Smooth muscle cell (in vitro differentiated cells): ENCODE results near the gene AKAP13. TPM values are rescaled to one million over a fixed set of nuclear protein-coding genes. Genes with fewer than 3 reads are reported as not detected.

ENCODE experiments used
- DNase-seq: peaks from one replicate; lab custom pipeline; 2025; ENCODE audit not compliant: unreplicated experiment; lab: John Stamatoyannopoulos, UW
- H2AFZ ChIP-seq: fragments of 200-600 bp; sonication (generic); 2 replicates; pipeline ENCODE4 v1.6.0; 2016; ENCODE audit warnings: antibody characterized with exemption, low read depth, mild to moderate bottlenecking
- H3F3A ChIP-seq: fragments of 200-600 bp; sonication (generic); 2 replicates; pipeline ENCODE4 v1.6.0; 2017; ENCODE audit warnings: antibody characterized with exemption, low read depth
- H3K27ac ChIP-seq: fragments of 200-600 bp; sonication (generic); 2 replicates; pipeline ENCODE4 v1.5.1; 2016; ENCODE audit warnings: low read depth, mild to moderate bottlenecking
- H3K27me3 ChIP-seq: fragments of 200-600 bp; sonication (generic); 2 replicates; pipeline ENCODE4 v1.6.1; 2016; ENCODE audit warnings: low read depth, mild to moderate bottlenecking
- H3K36me3 ChIP-seq: fragments of 200-600 bp; sonication (generic); 2 replicates; pipeline ENCODE4 v1.5.1; 2016; ENCODE audit warnings: low read depth
- H3K4me1 ChIP-seq: fragments of 200-600 bp; sonication (generic); 2 replicates; pipeline ENCODE4 v1.5.1; 2016; ENCODE audit warnings: low read depth
- H3K4me2 ChIP-seq: fragments of 200-600 bp; sonication (generic); 2 replicates; pipeline ENCODE4 v1.6.0; 2016; ENCODE audit warnings: mild to moderate bottlenecking
- H3K4me3 ChIP-seq: fragments of 200-600 bp; sonication (generic); 2 replicates; pipeline ENCODE4 v1.5.1; 2016; ENCODE audit warnings: mild to moderate bottlenecking
- H3K79me2 ChIP-seq: fragments of 200-600 bp; sonication (generic); 2 replicates; pipeline ENCODE4 v1.6.0; 2016; ENCODE audit warnings: low read depth, mild to moderate bottlenecking
- H3K9ac ChIP-seq: fragments of 200-600 bp; sonication (generic); 2 replicates; pipeline ENCODE4 v1.6.0; 2016; ENCODE audit warnings: low read depth
- H3K9me3 ChIP-seq: fragments of 200-600 bp; sonication (generic); replicated peaks from 2 replicates; pipeline ENCODE4 v1.5.1; 2016; ENCODE audit warnings: low read depth
- H4K20me1 ChIP-seq: fragments of 200-600 bp; sonication (generic); 2 replicates; pipeline ENCODE4 v1.6.0; 2016; ENCODE audit warnings: low read depth
- CTCF ChIP-seq: fragments of 200-600 bp; sonication (generic); IDR thresholded peaks from 2 replicates; pipeline ENCODE4 v1.5.1; 2017; ENCODE audit warnings: borderline replicate concordance, mild to moderate bottlenecking, antibody characterized with exemption; ENCODE audit not compliant: insufficient read depth, poor library complexity, severe bottlenecking
- WGBS: methylation state at CpG from one replicate; pipeline ENCODE4 v1.1.7; 2016; ENCODE audit warnings: low lambda C conversion rate; 5-methylcytosine and 5-hydroxymethylcytosine counted together
- polyA plus RNA-seq: library from polyadenylated mRNA; unstranded; fragments of >200 nt; fragmentation: Nextera tagmentation; extraction: Ambion mirVana; gene quantifications from 2 replicates; pipeline ENCODE4 v1.2.1, GENCODE V29; 2016
- total RNA-seq: library from RNA; depleted of rRNA; stranded (reverse); fragments of >200 nt; gene quantifications from 2 replicates; pipeline ENCODE4 v1.2.3, GENCODE V29; 2014

The AKAP13 gene
- total and polyA plus RNA-seq, 2 experiments from 2014 or later: 43.3 to 63.5 TPM

- H3K4me1 ChIP-seq: peaks cover 50% of the 10 kb centered on the region
- WGBS: 76% methylated on average over 8 of the region's 8 CpGs
These were observed 94.4 kb downstream of the AKAP13 start for GRCh38 chr15:85474700-85475316.

DNA sequence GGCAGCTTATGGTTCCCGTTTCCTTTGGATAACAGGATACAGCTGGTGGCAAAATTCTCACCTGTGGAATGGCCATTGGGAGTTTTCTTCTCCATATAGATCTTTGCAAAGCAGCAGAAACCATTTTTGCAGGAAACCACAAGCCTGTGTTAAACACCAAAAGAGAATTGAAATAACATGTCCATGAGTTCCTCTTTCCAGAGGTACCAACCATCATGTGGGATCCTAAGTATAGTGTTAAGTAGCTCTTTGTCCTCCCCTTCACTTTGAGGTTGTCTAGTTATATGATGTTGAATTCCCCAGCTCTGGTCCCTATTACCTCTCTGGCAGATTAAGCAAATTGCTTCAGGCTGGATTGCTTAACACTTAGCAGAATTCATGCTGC, 94.9 kb downstream of the AKAP13 start:
- Histone ChIP-seq H3K27ac (no peak overlapping the region), H3K9me3 (no peaks in the 10 kb centered on the region), H3K79me2 (peaks cover 98% of the 10 kb centered on the region), H3K9ac (no peak overlapping the region), H3F3A (peaks cover 19% of the 10 kb centered on the region), H3K36me3 (no peaks in the 10 kb centered on the region), H2AFZ (no peak overlapping the region), H4K20me1 (peaks cover 53% of the 10 kb centered on the region), H3K4me1 (peaks cover 47% of the 10 kb centered on the region), H3K4me2 (no peak overlapping the region), H3K4me3 (no peak overlapping the region), H3K27me3 (no peaks in the 10 kb centered on the region)
- no peak for DNase-seq
- 82% methylated on average over 1 of the region's 1 CpG for WGBS
- TF ChIP-seq CTCF: no peak

More at GRCh38 chr15:85474700-85475316, 94.4 kb downstream of the AKAP13 start:
- H2AFZ ChIP-seq: no peak overlapping the region
- H3K79me2 ChIP-seq: peaks cover 98% of the 10 kb centered on the region
- DNase-seq: no peak
- no peak for TF ChIP-seq CTCF
- no peak overlapping the region for H3K9ac ChIP-seq
- H3K4me2 ChIP-seq: no peak overlapping the region
- H3K36me3 ChIP-seq: no peaks in the 10 kb centered on the region
- H3K4me3 ChIP-seq: no peak overlapping the region
- no peaks in the 10 kb centered on the region for H3K27me3 ChIP-seq
- H3F3A ChIP-seq: peaks cover 14% of the 10 kb centered on the region
- H4K20me1 ChIP-seq: peaks cover 48% of the 10 kb centered on the region
- no peaks in the 10 kb centered on the region for H3K9me3 ChIP-seq
- no peak overlapping the region for H3K27ac ChIP-seq

DNA sequence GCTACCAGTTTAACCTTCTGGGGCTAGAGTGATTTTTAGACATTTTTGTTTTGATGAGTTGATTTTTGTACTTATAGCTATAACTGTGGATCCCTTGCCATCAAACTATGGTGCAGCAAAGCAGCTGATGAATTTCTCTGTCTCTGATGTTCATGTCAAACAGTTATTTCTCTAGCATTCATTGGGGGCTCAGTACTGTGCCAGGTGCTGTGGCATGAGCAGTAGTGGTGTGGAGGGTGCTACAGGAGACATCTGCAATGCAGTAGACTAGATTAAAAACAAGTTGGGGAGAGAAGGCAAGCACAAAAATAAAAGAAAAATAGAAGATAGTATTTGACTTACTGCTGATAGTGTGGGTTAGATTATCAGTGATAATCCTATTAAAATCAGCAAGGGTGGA, 95.3 kb downstream of the AKAP13 start:
- H2AFZ ChIP-seq: no peak overlapping the region
- H4K20me1 ChIP-seq: peaks cover 51% of the 10 kb centered on the region
- no peaks in the 10 kb centered on the region for H3K36me3 ChIP-seq
- peaks cover 43% of the 10 kb centered on the region for H3K4me1 ChIP-seq
- H3K27me3 ChIP-seq: no peaks in the 10 kb centered on the region
- no peak overlapping the region for H3K4me3 ChIP-seq
- H3K79me2 ChIP-seq: peaks cover 98% of the 10 kb centered on the region
- no peak overlapping the region for H3K9ac ChIP-seq
- no peak for DNase-seq
- H3K4me2 ChIP-seq: no peak overlapping the region
- TF ChIP-seq CTCF: no peak
- peaks cover 20% of the 10 kb centered on the region for H3F3A ChIP-seq
- no peak overlapping the region for H3K27ac ChIP-seq
- no peaks in the 10 kb centered on the region for H3K9me3 ChIP-seq

GRCh38 chr15:85477061-85477460, 96.7 kb downstream of the AKAP13 start:
- Histone ChIP-seq H3K9me3 (no peaks in the 10 kb centered on the region), H3K4me3 (no peak overlapping the region), H3K79me2 (peaks cover 98% of the 10 kb centered on the region), H3K4me2 (no peak overlapping the region), H4K20me1 (peaks cover 40% of the 10 kb centered on the region), H3K36me3 (no peaks in the 10 kb centered on the region), H3F3A (peaks cover 26% of the 10 kb centered on the region), H3K27ac (peak overlapping the region; percentile 73), H3K9ac (no peak overlapping the region), H3K4me1 (peaks cover 46% of the 10 kb centered on the region), H2AFZ (no peak overlapping the region), H3K27me3 (no peaks in the 10 kb centered on the region)
- DNase-seq: no peak
- WGBS: 53% methylated on average over 2 of the region's 2 CpGs
- no peak for TF ChIP-seq CTCF
